ENCODE results near the gene MCC. TPM values are rescaled to one million over a fixed set of nuclear protein-coding genes. Genes with fewer than 3 reads are reported as not detected.

Gene MCC
- total RNA-seq, 2 donors from 2014 or later = 164 to 187 TPM

- H3K27ac Mint-ChIP-seq = no peak overlapping the region
- no peaks in the 10 kb centered on the region for H3K27me3 Mint-ChIP-seq (ENCODE audit: insufficient read depth)
- Histone ChIP-seq H3K27ac (ENCODE audit: low read depth, low read length) (no peak overlapping the region), H3K4me3 (ENCODE audit: low read length) (no peak overlapping the region), H3K9ac (ENCODE audit: extremely low read depth, low read length, poor library complexity, severe bottlenecking) (no peak overlapping the region), H3K4me1 (ENCODE audit: control insufficient read depth, insufficient read depth, low read length) (peaks cover 4% of the 10 kb centered on the region), H3K36me3 (ENCODE audit: control insufficient read depth, insufficient read depth, low read length) (no peaks in the 10 kb centered on the region), H3K27me3 (ENCODE audit: control insufficient read depth, insufficient read depth, low read length, poor library complexity, severe bottlenecking) (no peaks in the 10 kb centered on the region), H3K9me3 (ENCODE audit: control insufficient read depth, low read length) (peaks cover 4% of the 10 kb centered on the region)
- H3K4me1 Mint-ChIP-seq = peaks cover 25% of the 10 kb centered on the region
- H3K36me3 Mint-ChIP-seq (ENCODE audit: low read depth) = no peaks in the 10 kb centered on the region
- 75 to 79% methylated on average over 2 of the region's 2 CpGs for WGBS, 2 experiments (ENCODE audit: insufficient coverage in 1 of 2, insufficient read length in 1 of 2)
- no peak for DNase-seq
- no peak overlapping the region for H3K4me3 Mint-ChIP-seq
- H3K9me3 Mint-ChIP-seq = no peaks in the 10 kb centered on the region
- no peak for TF ChIP-seq CTCF (conservative IDR thresholded peaks at IDR 0.05)
Observed at GRCh38 chr5:113321276-113321675, 167.0 kb downstream of the MCC start.

GRCh38 chr5:113320273-113320780 is 167.9 kb downstream of the MCC start:
- H3K4me1 ChIP-seq (ENCODE audit: control insufficient read depth, insufficient read depth, low read length) = peaks cover 4% of the 10 kb centered on the region
- Mint-ChIP-seq H3K27ac (no peak overlapping the region), H3K4me1 (peaks cover 24% of the 10 kb centered on the region), H3K27me3 (ENCODE audit: insufficient read depth) (no peaks in the 10 kb centered on the region), H3K4me3 (no peak overlapping the region), H3K9me3 (no peaks in the 10 kb centered on the region), H3K36me3 (ENCODE audit: low read depth) (no peaks in the 10 kb centered on the region)
- no peaks in the 10 kb centered on the region for H3K36me3 ChIP-seq (ENCODE audit: control insufficient read depth, insufficient read depth, low read length)
- no peak overlapping the region for H3K27ac ChIP-seq (ENCODE audit: low read depth, low read length)
- DNase-seq = no peak
- H3K4me3 ChIP-seq (ENCODE audit: low read length) = no peak overlapping the region
- H3K9me3 ChIP-seq (ENCODE audit: control insufficient read depth, low read length) = no peaks in the 10 kb centered on the region
- H3K27me3 ChIP-seq (ENCODE audit: control insufficient read depth, insufficient read depth, low read length, poor library complexity, severe bottlenecking) = no peaks in the 10 kb centered on the region
- no peak for TF ChIP-seq CTCF (conservative IDR thresholded peaks at IDR 0.05)
- no peak overlapping the region for H3K9ac ChIP-seq (ENCODE audit: extremely low read depth, low read length, poor library complexity, severe bottlenecking)

GRCh38 chr5:113319256-113320053 is 168.8 kb downstream of the MCC start:
- no peak overlapping the region for H3K27ac Mint-ChIP-seq
- no peak for DNase-seq
- H3K9ac ChIP-seq (ENCODE audit: extremely low read depth, low read length, poor library complexity, severe bottlenecking) = no peak overlapping the region
- H3K36me3 Mint-ChIP-seq (ENCODE audit: low read depth) = no peaks in the 10 kb centered on the region
- no peak for TF ChIP-seq CTCF (conservative IDR thresholded peaks at IDR 0.05)
- no peak overlapping the region for H3K4me3 Mint-ChIP-seq
- no peaks in the 10 kb centered on the region for H3K9me3 Mint-ChIP-seq
- H3K4me1 Mint-ChIP-seq = peaks cover 21% of the 10 kb centered on the region
- peaks cover 4% of the 10 kb centered on the region for H3K4me1 ChIP-seq (ENCODE audit: control insufficient read depth, insufficient read depth, low read length)
- H3K27me3 Mint-ChIP-seq (ENCODE audit: insufficient read depth) = no peaks in the 10 kb centered on the region
- H3K9me3 ChIP-seq (ENCODE audit: control insufficient read depth, low read length) = no peaks in the 10 kb centered on the region
- no peaks in the 10 kb centered on the region for H3K27me3 ChIP-seq (ENCODE audit: control insufficient read depth, insufficient read depth, low read length, poor library complexity, severe bottlenecking)
- no peaks in the 10 kb centered on the region for H3K36me3 ChIP-seq (ENCODE audit: control insufficient read depth, insufficient read depth, low read length)
- no peak overlapping the region for H3K4me3 ChIP-seq (ENCODE audit: low read length)
- WGBS, 2 experiments (ENCODE audit: insufficient coverage in 1 of 2, insufficient read length in 1 of 2) = 81 to 93% methylated on average over 5 of the region's 5 CpGs
- no peak overlapping the region for H3K27ac ChIP-seq (ENCODE audit: low read depth, low read length)
